Measurements from ENCODE around the gene RGSL1. TPM values are rescaled to one million over a fixed set of nuclear protein-coding genes. Genes with fewer than 3 reads are reported as not detected.

RGSL1 gene
- total RNA-seq, 1 donor from 2014 or later: not detected

- H3K27ac Mint-ChIP-seq: peak overlapping the region; percentile 100
- DNase-seq (ENCODE audit: extremely low spot score, unreplicated experiment): no peak
- TF ChIP-seq CTCF (conservative IDR thresholded peaks at IDR 0.05): no peak
- H3K36me3 Mint-ChIP-seq: no peaks in the 10 kb centered on the region
- peak overlapping the region; percentile 97 for H3K4me3 Mint-ChIP-seq
- H3K27me3 Mint-ChIP-seq: no peaks in the 10 kb centered on the region
- no peaks in the 10 kb centered on the region for H3K9me3 Mint-ChIP-seq
- H3K4me1 Mint-ChIP-seq (ENCODE audit: unreplicated experiment): peaks cover 22% of the 10 kb centered on the region
Observed at GRCh38 chr1:182589520-182589919, 139.6 kb downstream of the RGSL1 start.

GRCh38 chr1:182589931-182590330 lies 140.0 kb downstream of the RGSL1 start:
- TF ChIP-seq CTCF (conservative IDR thresholded peaks at IDR 0.05): no peak
- Mint-ChIP-seq H3K4me1 (ENCODE audit: unreplicated experiment) (peaks cover 26% of the 10 kb centered on the region), H3K36me3 (no peaks in the 10 kb centered on the region), H3K9me3 (no peaks in the 10 kb centered on the region), H3K27ac (no peak overlapping the region), H3K27me3 (no peaks in the 10 kb centered on the region), H3K4me3 (peak overlapping the region; percentile 97)
- no peak for DNase-seq (ENCODE audit: extremely low spot score, unreplicated experiment)

- Mint-ChIP-seq H3K27ac (no peak overlapping the region), H3K27me3 (peaks cover 9% of the 10 kb centered on the region), H3K36me3 (no peaks in the 10 kb centered on the region), H3K9me3 (no peaks in the 10 kb centered on the region), H3K4me3 (no peak overlapping the region), H3K4me1 (ENCODE audit: unreplicated experiment) (peaks cover 12% of the 10 kb centered on the region)
- DNase-seq (ENCODE audit: extremely low spot score, unreplicated experiment): no peak
- peak; percentile 92 for TF ChIP-seq CTCF (conservative IDR thresholded peaks at IDR 0.05)
Observed at GRCh38 chr1:182595641-182596240, 145.8 kb downstream of the RGSL1 start.

GRCh38 chr1:182596934-182597333 lies 147.0 kb downstream of the RGSL1 start:
- Mint-ChIP-seq H3K27me3 (peaks cover 9% of the 10 kb centered on the region), H3K36me3 (no peaks in the 10 kb centered on the region), H3K4me1 (ENCODE audit: unreplicated experiment) (peaks cover 12% of the 10 kb centered on the region), H3K4me3 (no peak overlapping the region), H3K9me3 (no peaks in the 10 kb centered on the region), H3K27ac (no peak overlapping the region)
- no peak for DNase-seq (ENCODE audit: extremely low spot score, unreplicated experiment)
- TF ChIP-seq CTCF (conservative IDR thresholded peaks at IDR 0.05): no peak

- DNase-seq (ENCODE audit: extremely low spot score, unreplicated experiment): no peak
- Mint-ChIP-seq H3K27ac (no peak overlapping the region), H3K4me3 (no peak overlapping the region), H3K4me1 (ENCODE audit: unreplicated experiment) (peaks cover 15% of the 10 kb centered on the region), H3K9me3 (no peaks in the 10 kb centered on the region), H3K36me3 (no peaks in the 10 kb centered on the region), H3K27me3 (peaks cover 12% of the 10 kb centered on the region)
- no peak for TF ChIP-seq CTCF (conservative IDR thresholded peaks at IDR 0.05)
Observed at GRCh38 chr1:182598296-182598695, 148.3 kb downstream of the RGSL1 start.

- peak; percentile 65 for TF ChIP-seq CTCF (conservative IDR thresholded peaks at IDR 0.05)
- Mint-ChIP-seq H3K4me3 (no peak overlapping the region), H3K4me1 (ENCODE audit: unreplicated experiment) (peaks cover 21% of the 10 kb centered on the region), H3K9me3 (no peaks in the 10 kb centered on the region), H3K27ac (no peak overlapping the region), H3K27me3 (peaks cover 19% of the 10 kb centered on the region), H3K36me3 (no peaks in the 10 kb centered on the region)
- DNase-seq (ENCODE audit: extremely low spot score, unreplicated experiment): no peak
Observed at GRCh38 chr1:182599339-182599738, 149.4 kb downstream of the RGSL1 start.

All from type B pancreatic cell (in vitro differentiated cells).